MM.1S (cell line): ENCODE data around the gene KCTD10.

ENCODE experiments used
- DNase-seq: peaks from one replicate; pipeline ENCODE4 v3.0.0-alpha.2; 2015
- H2AFZ ChIP-seq: fragments of 300-600 bp; sonication (generic); 2 replicates; pipeline ENCODE4 v1.6.0; 2016; ENCODE audit warnings: antibody characterized with exemption, low read length
- H3F3A ChIP-seq: fragments of 300-600 bp; sonication (generic); 2 replicates; pipeline ENCODE4 v1.6.1; 2016; ENCODE audit warnings: mild to moderate bottlenecking, antibody characterized with exemption, low read length, moderate library complexity, mixed read lengths; ENCODE audit not compliant: insufficient read depth
- H3K27ac ChIP-seq: fragments of 300-600 bp; sonication (generic); 2 replicates; pipeline ENCODE4 v1.5.1; 2016; ENCODE audit warnings: mild to moderate bottlenecking, low read length
- H3K27me3 ChIP-seq: fragments of 300-600 bp; sonication (generic); replicated peaks from 2 replicates; pipeline ENCODE4 v1.6.0; 2016; ENCODE audit warnings: low read length; ENCODE audit not compliant: insufficient read depth
- H3K36me3 ChIP-seq: fragments of 300-600 bp; sonication (generic); replicated peaks from 2 replicates; pipeline ENCODE4 v1.6.1; 2016; ENCODE audit warnings: mild to moderate bottlenecking, low read length, mixed read lengths; ENCODE audit not compliant: insufficient read depth
- H3K4me1 ChIP-seq: fragments of 300-600 bp; sonication (generic); 2 replicates; pipeline ENCODE4 v1.6.1; 2016; ENCODE audit warnings: low read length, mixed read lengths
- H3K4me2 ChIP-seq: fragments of 300-600 bp; sonication (generic); 2 replicates; pipeline ENCODE4 v1.6.0; 2016; ENCODE audit warnings: low read depth, low read length
- H3K4me3 ChIP-seq: fragments of 300-600 bp; sonication (generic); 2 replicates; pipeline ENCODE4 v1.5.1; 2016; ENCODE audit warnings: low read length, mixed read lengths
- H3K79me2 ChIP-seq: fragments of 300-600 bp; sonication (generic); 2 replicates; pipeline ENCODE4 v1.6.1; 2016; ENCODE audit warnings: mixed run types, low read length, mixed read lengths
- H3K9ac ChIP-seq: fragments of 300-600 bp; sonication (generic); 2 replicates; pipeline ENCODE4 v1.6.1; 2016; ENCODE audit warnings: low read length, mixed read lengths
- H3K9me2 ChIP-seq: fragments of 300-600 bp; sonication (generic); replicated peaks from 2 replicates; pipeline ENCODE4 v1.6.1; 2016; ENCODE audit warnings: mild to moderate bottlenecking, low read length, mixed read lengths; ENCODE audit not compliant: insufficient read depth
- H3K9me3 ChIP-seq: fragments of 300-600 bp; sonication (generic); replicated peaks from 2 replicates; pipeline ENCODE4 v1.6.1; 2016; ENCODE audit warnings: mild to moderate bottlenecking, low read length, mixed read lengths; ENCODE audit not compliant: insufficient read depth
- H4K20me1 ChIP-seq: fragments of 300-600 bp; sonication (generic); 2 replicates; pipeline ENCODE4 v1.6.1; 2016; ENCODE audit warnings: mild to moderate bottlenecking, low read length, moderate library complexity, mixed read lengths; ENCODE audit not compliant: insufficient read depth
- CTCF ChIP-seq: fragments of 300-600 bp; sonication (generic); IDR thresholded peaks from 2 replicates; pipeline ENCODE4 v1.5.1; 2016; ENCODE audit warnings: antibody characterized with exemption, low read length, mixed read lengths
- EZH2 ChIP-seq: fragments of 300-600 bp; sonication (generic); optimal IDR thresholded peaks from 2 replicates; pipeline ENCODE3; 2017; ENCODE audit warnings: low read depth, mild to moderate bottlenecking, antibody characterized with exemption, low read length, mixed read lengths
- EZH2phosphoT487 ChIP-seq: fragments of 300-600 bp; sonication (generic); IDR thresholded peaks from 2 replicates; pipeline ENCODE4 v1.6.1; 2018; ENCODE audit warnings: antibody characterized with exemption, low read length

Gene KCTD10

GRCh38 chr12:109435428-109436187, 41.5 kb downstream of the KCTD10 start:
- no peaks in the 10 kb centered on the region for H3K9me2 ChIP-seq
- H4K20me1 ChIP-seq, result no peaks in the 10 kb centered on the region
- no peaks in the 10 kb centered on the region for H3K9me3 ChIP-seq
- H3K79me2 ChIP-seq, result no peaks in the 10 kb centered on the region
- H3K4me1 ChIP-seq, result no peaks in the 10 kb centered on the region; the same call in 1 of the 2 replicates
- no peak overlapping the region for H3K9ac ChIP-seq
- H2AFZ ChIP-seq, result no peak overlapping the region
- H3K27ac ChIP-seq, result no peak overlapping the region
- no peak overlapping the region for H3K4me3 ChIP-seq
- H3K27me3 ChIP-seq, result no peaks in the 10 kb centered on the region
- no peak overlapping the region for H3K4me2 ChIP-seq
- no peak for DNase-seq
- H3F3A ChIP-seq, result no peaks in the 10 kb centered on the region
- H3K36me3 ChIP-seq, result no peaks in the 10 kb centered on the region
- TF ChIP-seq EZH2, result no peak
- TF ChIP-seq CTCF, result no peak
- TF ChIP-seq EZH2phosphoT487, result no peak

- Histone ChIP-seq H3F3A (no peaks in the 10 kb centered on the region), H3K9me2 (no peaks in the 10 kb centered on the region), H3K79me2 (no peaks in the 10 kb centered on the region), H2AFZ (no peak overlapping the region), H4K20me1 (no peaks in the 10 kb centered on the region), H3K27me3 (no peaks in the 10 kb centered on the region), H3K4me2 (no peak overlapping the region), H3K4me1 (no peaks in the 10 kb centered on the region; the same call in 1 of the 2 replicates), H3K9ac (no peak overlapping the region), H3K36me3 (no peaks in the 10 kb centered on the region), H3K4me3 (no peak overlapping the region), H3K9me3 (no peaks in the 10 kb centered on the region), H3K27ac (no peak overlapping the region)
- DNase-seq, result no peak
- TF ChIP-seq EZH2 (no peak), EZH2phosphoT487 (no peak), CTCF (no peak)
These were observed 42.5 kb downstream of the KCTD10 start for GRCh38 chr12:109434582-109434981.

GRCh38 chr12:109433618-109434017, 43.5 kb downstream of the KCTD10 start:
- H3K27ac ChIP-seq, result no peak overlapping the region
- TF ChIP-seq EZH2phosphoT487, result no peak
- peak; percentile 20; the same call in 1 of the 2 replicates for TF ChIP-seq CTCF

More at GRCh38 chr12:109433618-109434017, 43.5 kb downstream of the KCTD10 start:
- Histone ChIP-seq H2AFZ (peak overlapping the region; percentile 10; the same call in 1 of the 2 replicates), H3K27me3 (no peaks in the 10 kb centered on the region), H3F3A (no peaks in the 10 kb centered on the region), H3K4me3 (no peak overlapping the region), H3K9me3 (no peaks in the 10 kb centered on the region), H4K20me1 (no peaks in the 10 kb centered on the region), H3K79me2 (no peaks in the 10 kb centered on the region), H3K9ac (no peak overlapping the region), H3K36me3 (no peaks in the 10 kb centered on the region), H3K4me2 (no peak overlapping the region), H3K9me2 (no peaks in the 10 kb centered on the region), H3K4me1 (no peaks in the 10 kb centered on the region; the same call in 1 of the 2 replicates)
- DNase-seq, result no peak
